ENCODE results near the gene NPM3.

GRCh38 chr10:101773923-101774588 is 9.2 kb downstream of the NPM3 start:
- TF ChIP-seq CTCF (conservative IDR thresholded peaks at IDR 0.05) (no peak), ZFX (IDR thresholded peaks at IDR 0.05) (no peak)
